ENCODE data around the gene NMNAT2. TPM values are rescaled to one million over a fixed set of nuclear protein-coding genes. Genes with fewer than 3 reads are reported as not detected.

Gene NMNAT2
- total RNA-seq, 1 experiment from 2014 or later: 0.39 TPM

DNA sequence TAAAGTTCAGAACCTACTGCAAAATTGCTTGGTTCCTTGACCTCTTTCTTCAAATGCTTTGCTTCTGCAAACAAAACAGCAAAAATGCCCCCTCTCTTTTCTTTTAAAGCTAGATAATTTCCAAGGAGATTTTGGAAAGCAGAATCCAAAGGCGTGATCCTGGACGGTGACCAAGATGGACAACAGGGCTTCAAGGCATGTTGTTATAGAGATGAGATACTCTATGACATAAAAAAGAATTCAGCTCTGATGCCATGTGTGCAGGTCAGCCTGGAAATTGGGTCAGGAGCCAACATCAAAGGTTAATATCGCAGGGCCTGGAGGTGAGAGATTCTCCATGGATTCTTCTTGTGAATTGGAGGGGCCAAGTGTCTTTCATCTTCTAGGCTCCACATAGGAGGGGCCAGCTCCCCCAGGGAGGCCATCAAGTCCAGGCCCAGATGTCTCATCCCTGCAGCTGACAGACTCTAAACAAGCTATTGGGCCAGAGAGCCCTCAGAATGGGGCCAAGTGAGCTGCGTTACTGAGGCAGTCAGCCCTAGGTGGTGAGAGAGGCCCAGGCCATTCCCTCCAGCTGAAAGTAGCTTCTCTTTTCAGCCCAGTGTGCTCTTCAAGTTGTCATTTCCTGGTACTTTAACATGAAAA, 45.5 kb downstream of the NMNAT2 start:
- TF ChIP-seq POLR2AphosphoS5 (IDR thresholded peaks at IDR 0.05; ENCODE audit: low read depth, low read length): no peak
- TF ChIP-seq, protein P1, sequence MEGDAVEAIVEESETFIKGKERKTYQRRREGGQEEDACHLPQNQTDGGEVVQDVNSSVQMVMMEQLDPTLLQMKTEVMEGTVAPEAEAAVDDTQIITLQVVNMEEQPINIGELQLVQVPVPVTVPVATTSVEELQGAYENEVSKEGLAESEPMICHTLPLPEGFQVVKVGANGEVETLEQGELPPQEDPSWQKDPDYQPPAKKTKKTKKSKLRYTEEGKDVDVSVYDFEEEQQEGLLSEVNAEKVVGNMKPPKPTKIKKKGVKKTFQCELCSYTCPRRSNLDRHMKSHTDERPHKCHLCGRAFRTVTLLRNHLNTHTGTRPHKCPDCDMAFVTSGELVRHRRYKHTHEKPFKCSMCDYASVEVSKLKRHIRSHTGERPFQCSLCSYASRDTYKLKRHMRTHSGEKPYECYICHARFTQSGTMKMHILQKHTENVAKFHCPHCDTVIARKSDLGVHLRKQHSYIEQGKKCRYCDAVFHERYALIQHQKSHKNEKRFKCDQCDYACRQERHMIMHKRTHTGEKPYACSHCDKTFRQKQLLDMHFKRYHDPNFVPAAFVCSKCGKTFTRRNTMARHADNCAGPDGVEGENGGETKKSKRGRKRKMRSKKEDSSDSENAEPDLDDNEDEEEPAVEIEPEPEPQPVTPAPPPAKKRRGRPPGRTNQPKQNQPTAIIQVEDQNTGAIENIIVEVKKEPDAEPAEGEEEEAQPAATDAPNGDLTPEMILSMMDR (IDR thresholded peaks at IDR 0.05): no peak
- TF ChIP-seq TCF7L2 (IDR thresholded peaks at IDR 0.05; ENCODE audit: low read depth, low read length): no peak
- no peak for TF ChIP-seq SIN3A (IDR thresholded peaks at IDR 0.05; ENCODE audit: borderline replicate concordance, insufficient read depth, low read depth, low read length)
- TF ChIP-seq, protein P2, sequence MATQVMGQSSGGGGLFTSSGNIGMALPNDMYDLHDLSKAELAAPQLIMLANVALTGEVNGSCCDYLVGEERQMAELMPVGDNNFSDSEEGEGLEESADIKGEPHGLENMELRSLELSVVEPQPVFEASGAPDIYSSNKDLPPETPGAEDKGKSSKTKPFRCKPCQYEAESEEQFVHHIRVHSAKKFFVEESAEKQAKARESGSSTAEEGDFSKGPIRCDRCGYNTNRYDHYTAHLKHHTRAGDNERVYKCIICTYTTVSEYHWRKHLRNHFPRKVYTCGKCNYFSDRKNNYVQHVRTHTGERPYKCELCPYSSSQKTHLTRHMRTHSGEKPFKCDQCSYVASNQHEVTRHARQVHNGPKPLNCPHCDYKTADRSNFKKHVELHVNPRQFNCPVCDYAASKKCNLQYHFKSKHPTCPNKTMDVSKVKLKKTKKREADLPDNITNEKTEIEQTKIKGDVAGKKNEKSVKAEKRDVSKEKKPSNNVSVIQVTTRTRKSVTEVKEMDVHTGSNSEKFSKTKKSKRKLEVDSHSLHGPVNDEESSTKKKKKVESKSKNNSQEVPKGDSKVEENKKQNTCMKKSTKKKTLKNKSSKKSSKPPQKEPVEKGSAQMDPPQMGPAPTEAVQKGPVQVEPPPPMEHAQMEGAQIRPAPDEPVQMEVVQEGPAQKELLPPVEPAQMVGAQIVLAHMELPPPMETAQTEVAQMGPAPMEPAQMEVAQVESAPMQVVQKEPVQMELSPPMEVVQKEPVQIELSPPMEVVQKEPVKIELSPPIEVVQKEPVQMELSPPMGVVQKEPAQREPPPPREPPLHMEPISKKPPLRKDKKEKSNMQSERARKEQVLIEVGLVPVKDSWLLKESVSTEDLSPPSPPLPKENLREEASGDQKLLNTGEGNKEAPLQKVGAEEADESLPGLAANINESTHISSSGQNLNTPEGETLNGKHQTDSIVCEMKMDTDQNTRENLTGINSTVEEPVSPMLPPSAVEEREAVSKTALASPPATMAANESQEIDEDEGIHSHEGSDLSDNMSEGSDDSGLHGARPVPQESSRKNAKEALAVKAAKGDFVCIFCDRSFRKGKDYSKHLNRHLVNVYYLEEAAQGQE (IDR thresholded peaks at IDR 0.05; ENCODE audit: insufficient read depth in 1 of 2, low read depth in 2 of 2, low read length in 1 of 2): no peak
- ChIA-PET POLR2A (no interaction called here), CTCF (no interaction called here)
- Histone ChIP-seq H3K27ac (ENCODE audit: low read length) (no peak overlapping the region), H3K36me3 (ENCODE audit: control insufficient read depth, insufficient read depth, low read length) (no peaks in the 10 kb centered on the region), H3K27me3 (ENCODE audit: control insufficient read depth, insufficient read depth, low read length) (no peaks in the 10 kb centered on the region), H3K4me1 (ENCODE audit: control insufficient read depth, insufficient read depth, low read length) (no peaks in the 10 kb centered on the region), H3K4me3 (ENCODE audit: low read depth in 2 of 2, low read length in 2 of 2) (no peak overlapping the region), H3K9me3 (ENCODE audit: control insufficient read depth, insufficient read depth, low read depth, low read length) (no peaks in the 10 kb centered on the region)
- no peak for DNase-seq (ENCODE audit: low read depth, low spot score)
- BruUV-seq (replicated peaks): no TSS peak
- intact Hi-C loops (cut with micrococcal nuclease; ENCODE audit: unreplicated experiment) (no loop called here), in situ Hi-C loops (cut with HindIII; ENCODE audit: low pct_unique_long_range_greater_than_20kb, low sequenced_read_pairs) (no loop called here)
- ATAC-seq: no peak

DNA sequence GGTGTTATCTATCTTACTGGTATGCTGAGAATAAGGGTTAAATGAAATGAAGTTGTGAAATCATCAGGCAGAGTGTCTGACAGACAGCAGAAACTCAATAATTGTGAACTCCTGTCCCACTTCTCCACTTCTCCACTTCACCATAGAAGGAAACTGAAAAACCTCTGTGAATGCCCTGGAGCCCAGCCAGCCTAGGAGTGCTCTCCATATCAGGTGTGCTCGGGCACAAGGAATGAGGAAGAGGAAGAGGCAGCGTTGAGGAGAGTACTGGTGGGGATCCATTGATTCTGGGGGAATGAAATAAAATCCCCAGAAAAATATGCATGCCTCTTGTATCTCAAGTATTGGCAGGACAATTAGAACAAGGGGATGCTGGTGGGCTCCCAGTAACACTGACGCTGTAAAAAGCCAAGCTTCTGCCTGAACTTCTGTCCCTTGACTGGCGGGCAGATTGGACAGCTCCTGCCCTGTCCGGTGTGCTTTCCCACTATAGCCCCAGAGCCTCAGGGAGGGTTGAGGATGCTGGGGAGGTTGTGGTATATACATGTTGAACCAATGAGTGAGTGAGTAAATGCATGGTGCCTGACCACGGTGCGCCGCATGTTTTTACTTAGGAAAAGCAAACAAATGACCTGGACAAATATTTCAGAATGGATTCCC, 47.7 kb downstream of the NMNAT2 start:
- Histone ChIP-seq H3K27ac (ENCODE audit: low read length) (no peak overlapping the region), H3K27me3 (ENCODE audit: control insufficient read depth, insufficient read depth, low read length) (no peaks in the 10 kb centered on the region), H3K4me3 (ENCODE audit: low read depth in 2 of 2, low read length in 2 of 2) (no peak overlapping the region), H3K9me3 (ENCODE audit: control insufficient read depth, insufficient read depth, low read depth, low read length) (no peaks in the 10 kb centered on the region), H3K36me3 (ENCODE audit: control insufficient read depth, insufficient read depth, low read length) (no peaks in the 10 kb centered on the region), H3K4me1 (ENCODE audit: control insufficient read depth, insufficient read depth, low read length) (no peaks in the 10 kb centered on the region)
- intact Hi-C loops (cut with micrococcal nuclease; ENCODE audit: unreplicated experiment): no loop called here
- no TSS peak for BruUV-seq (replicated peaks)
- no peak for ATAC-seq
- in situ Hi-C loops (cut with HindIII; ENCODE audit: low pct_unique_long_range_greater_than_20kb, low sequenced_read_pairs): no loop called here
- no peak for DNase-seq (ENCODE audit: low read depth, low spot score)
- CTCF ChIA-PET: no interaction called here
- POLR2A ChIA-PET: no interaction called here
- TF ChIP-seq, protein P2 (IDR thresholded peaks at IDR 0.05; ENCODE audit: insufficient read depth in 1 of 2, low read depth in 2 of 2, low read length in 1 of 2): no peak
- TF ChIP-seq SIN3A (IDR thresholded peaks at IDR 0.05; ENCODE audit: borderline replicate concordance, insufficient read depth, low read depth, low read length): no peak
- TF ChIP-seq, protein P1 (IDR thresholded peaks at IDR 0.05): no peak
- TF ChIP-seq TCF7L2 (IDR thresholded peaks at IDR 0.05; ENCODE audit: low read depth, low read length): no peak
- no peak for TF ChIP-seq POLR2AphosphoS5 (IDR thresholded peaks at IDR 0.05; ENCODE audit: low read depth, low read length)

All from Panc1 (cell line).